HG03066 (cell line): Measurements from ENCODE around the gene APLF.
A peak's percentile ranks its signal among the peaks of the same experiment; 100 is the strongest.

Source experiments
- ATAC-seq: cut with Tn5 transposase; IDR thresholded peaks from one replicate; pipeline ENCODE4 v1.9.1; 2021; ENCODE audit warnings: low read depth; ENCODE audit not compliant: unreplicated experiment

The APLF gene

DNA sequence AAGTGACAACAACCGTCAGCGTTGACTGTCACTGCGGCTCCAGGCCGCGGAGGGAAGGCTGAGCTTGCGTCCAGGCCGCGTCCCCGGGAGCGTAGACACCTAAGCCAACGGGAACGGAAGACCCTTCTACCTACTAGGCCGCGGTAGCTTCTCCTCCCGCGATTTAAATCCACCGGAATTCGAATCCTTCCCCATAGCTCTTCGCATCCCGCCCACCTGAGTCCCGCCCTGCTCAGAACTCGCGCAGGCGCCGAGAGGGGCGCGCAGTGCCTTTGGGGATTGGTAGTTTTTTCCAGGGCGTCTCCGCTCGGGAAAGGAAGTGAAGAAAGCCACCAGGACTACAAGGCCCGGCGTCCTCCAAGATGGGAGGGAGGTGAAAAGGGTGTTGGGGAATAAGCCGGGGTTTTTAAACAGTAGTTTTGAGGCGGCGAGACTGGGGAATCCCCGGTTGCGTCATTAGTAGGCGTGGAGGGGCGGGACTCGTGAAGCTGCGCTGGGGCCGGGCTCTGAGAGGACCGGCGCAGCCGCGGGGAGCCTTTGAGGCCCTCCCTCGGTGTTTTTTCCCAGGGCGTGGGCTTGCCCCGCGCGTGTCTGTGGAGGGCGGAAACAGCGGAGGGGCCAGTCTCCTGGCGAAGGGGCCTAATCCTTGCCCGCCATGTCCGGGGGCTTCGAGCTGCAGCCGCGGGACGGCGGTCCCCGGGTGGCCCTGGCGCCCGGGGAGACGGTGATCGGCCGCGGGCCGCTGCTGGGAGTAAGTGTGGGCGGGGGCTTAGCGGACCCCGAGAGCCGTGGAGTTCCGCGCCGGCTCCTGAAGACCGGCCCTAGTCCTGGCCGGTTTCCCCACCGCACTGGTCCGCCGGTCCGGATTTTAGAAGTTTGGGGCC, at the start of gene APLF, which contains the start of gene FBXO48:
TSS of gene APLF (plus strand) at position 509 of the 884 bp plus-strand sequence. CDS start at position 656, 147 bp downstream.
TSS of gene FBXO48 (minus strand) at position 218 of the 884 bp plus-strand sequence. CDS start 2,149 bp downstream, outside the sequence.
- peak; percentile 94 for ATAC-seq

DNA sequence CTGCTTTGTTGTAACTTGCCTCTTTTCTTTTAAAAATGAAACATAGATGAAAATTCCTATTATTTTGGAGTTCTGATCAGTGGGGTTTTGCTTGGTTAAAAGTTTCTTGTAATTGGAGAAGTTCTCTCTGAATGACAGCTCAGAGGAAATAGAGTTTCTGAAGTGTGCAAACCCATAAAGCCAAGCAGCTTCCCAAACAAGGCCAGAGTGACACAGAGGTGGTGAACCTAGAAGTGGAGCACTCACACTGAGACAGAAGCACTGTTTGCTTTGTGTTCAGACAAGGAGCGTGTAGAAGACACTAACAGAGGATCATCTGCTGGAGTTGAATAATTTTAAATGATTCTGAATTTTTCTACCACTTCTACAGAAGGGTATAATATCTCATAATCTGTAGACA, 49.5 kb upstream of the APLF start:
- no peak for ATAC-seq

DNA sequence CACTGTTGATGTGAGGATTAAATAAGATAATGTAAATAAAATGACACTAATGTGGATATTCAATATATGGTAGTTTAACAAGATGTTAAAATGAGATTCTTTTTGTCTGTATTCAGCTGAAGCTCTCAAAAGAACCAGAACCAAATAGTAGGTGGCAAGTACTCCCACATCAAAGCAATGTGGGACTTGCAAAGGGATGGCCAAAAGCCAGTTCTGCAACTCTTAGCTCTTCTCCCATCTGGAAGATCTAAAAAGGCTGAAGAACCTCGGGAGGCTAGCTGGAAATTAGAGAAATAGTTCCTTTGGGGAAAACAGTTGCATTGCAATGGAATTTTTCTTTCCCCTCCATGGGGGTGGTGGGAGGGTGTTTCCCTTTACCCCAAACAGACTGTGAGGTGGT, 49.0 kb upstream of the APLF start:
- ATAC-seq = no peak

DNA sequence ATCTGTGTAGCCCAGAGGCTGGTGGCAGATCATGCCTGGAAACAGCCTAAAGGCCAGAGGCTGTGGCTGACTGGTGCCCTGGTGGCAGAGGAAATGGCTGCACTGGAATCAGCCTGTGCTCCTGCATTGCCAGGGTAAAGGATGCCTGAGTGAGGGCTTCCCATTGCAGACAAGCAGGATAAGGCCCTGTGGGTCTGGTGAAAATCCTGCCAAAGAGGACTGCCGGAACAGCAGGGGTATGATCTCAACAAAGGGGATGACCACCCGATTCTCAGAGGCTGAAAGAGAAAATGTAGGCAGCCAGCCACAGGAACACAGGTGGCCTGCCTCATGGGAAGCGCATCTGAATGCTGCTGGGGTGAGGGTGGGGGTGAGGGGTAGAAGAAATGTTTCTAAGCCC, 48.5 kb upstream of the APLF start:
- no peak for ATAC-seq

DNA sequence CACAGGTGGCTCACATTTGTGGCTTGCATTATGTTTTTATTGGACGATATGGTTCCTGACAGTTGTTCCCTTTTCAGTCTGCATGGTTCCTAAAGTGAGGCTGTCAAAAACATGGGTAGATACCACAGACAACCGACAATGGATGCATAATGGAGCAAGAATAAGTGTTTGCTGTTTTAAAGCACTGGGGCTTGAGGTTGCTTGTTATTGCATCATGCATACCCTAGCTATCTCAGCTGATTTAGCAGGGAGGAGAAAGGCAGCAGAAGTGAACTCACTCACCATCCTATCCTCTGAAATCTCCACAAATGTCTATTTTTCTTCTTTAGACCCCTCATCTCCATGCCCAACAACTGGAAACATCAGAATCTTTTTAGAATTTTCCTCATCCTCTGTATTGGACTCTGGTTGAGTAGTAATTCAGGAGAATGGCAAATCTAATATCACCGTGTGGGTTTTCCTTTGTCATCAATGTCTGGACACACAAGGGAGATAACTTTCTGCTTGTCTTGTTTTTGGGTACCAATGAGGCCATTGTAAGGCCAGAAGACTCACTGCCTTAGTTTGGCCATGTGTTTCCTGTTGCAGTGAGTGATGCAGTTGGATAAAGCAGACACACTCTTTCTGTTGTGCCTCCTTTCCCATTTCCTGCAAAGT, 47.0 kb upstream of the APLF start:
- ATAC-seq = no peak

DNA sequence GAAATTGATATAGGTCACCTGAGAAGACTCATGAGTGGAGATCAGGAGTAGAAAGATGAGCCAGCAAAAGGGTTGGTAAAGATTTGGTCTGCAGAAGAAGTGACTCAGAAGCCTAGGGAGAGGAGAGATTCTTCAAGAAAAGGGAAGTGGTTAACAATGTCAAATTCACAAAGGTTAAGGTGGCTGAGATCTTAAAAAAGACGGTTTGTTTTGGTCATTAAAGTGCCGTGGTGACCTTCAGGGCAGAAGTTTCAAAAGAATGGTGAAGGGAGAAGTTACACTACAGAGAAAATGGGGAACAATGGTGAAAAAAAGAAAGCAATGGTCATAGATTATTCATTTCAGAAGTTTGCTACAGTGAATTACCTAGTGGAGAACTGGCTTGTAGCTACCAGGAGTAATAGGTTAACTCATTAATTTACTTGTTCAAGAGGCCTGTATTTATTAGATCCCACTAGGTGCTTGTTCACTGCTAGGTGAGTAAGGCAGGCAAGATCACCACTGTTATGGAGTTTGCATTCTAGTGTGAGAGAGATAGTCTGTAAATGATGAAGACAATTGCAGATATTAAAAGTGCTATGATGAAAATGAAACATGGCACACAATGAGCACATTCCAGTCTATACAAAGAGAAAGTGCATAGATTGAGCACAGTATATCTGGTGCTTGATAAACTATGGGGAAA, 43.3 kb upstream of the APLF start:
- ATAC-seq = peak; percentile 87

GRCh38 chr2:68425503-68425902, 41.9 kb upstream of the APLF start:
- ATAC-seq = no peak

DNA sequence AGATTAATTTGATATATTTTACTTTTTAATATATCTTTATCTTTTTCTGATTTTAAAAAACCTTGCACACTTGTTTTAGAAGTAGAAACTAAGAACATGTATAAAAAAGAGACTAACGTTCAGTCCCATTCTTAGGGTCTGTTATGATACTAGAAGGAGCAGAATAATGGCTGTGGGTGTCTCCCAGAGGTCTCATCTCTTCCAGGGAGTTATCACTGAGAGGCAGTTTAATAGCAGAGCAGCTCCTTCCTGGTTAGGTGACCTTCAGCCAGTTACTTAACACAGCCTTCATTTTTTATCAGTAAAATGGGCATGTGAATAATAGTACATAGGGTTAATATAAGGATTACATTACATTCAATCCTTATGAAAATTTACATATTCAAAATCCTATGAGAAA, 40.9 kb upstream of the APLF start:
- ATAC-seq = no peak

- no peak for ATAC-seq
Observed at GRCh38 chr2:68426848-68427579, 40.4 kb upstream of the APLF start.

DNA sequence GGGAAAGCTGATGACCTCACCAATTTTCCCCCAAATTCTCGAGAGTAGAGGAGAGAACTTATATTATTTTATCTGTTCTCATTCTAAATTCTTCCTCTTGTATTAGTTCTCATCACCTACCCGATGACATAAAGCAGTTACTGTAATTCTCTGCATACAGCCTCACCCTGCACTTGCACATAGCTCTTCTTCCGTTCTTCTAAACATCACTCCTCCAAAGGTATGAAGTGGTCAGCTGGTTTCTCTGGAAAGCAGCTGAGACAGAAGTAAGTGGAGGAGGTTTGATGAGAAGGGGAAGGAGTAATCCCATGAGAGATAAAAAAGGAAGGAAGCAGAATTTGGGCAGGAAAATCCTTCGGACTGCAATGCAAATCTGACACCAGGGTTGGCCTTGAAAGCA, 39.3 kb upstream of the APLF start:
- no peak for ATAC-seq

- ATAC-seq = no peak
Observed at GRCh38 chr2:68428746-68429145, 38.6 kb upstream of the APLF start.

GRCh38 chr2:68429311-68429826, 38.0 kb upstream of the APLF start:
- no peak for ATAC-seq

GRCh38 chr2:68431316-68431972, 35.9 kb upstream of the APLF start:
- ATAC-seq = no peak

GRCh38 chr2:68432696-68433658, 34.4 kb upstream of the APLF start:
- no peak for ATAC-seq

GRCh38 chr2:68434981-68435380, 32.4 kb upstream of the APLF start:
- no peak for ATAC-seq

GRCh38 chr2:68435615-68436014, 31.8 kb upstream of the APLF start:
- no peak for ATAC-seq

DNA sequence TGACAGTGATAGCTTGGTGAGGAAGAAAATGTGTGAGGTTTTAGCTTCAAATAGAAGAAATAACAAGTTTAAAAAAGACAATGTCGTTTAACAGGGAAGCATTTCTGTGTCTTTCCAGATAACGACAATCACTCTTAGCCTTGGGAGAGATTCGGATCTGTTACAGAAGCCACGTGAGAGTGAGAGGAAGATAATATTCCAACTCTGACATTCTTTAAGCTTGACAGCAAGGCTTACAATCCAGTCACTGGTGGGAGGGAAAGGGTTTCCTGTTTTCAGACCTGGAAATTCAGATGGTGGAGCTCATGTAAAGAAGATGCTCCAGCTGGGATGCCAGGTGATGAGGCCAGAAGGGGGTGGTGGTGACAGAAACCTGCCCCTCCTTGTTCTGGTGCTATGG, 31.1 kb upstream of the APLF start:
- ATAC-seq = no peak

GRCh38 chr2:68438455-68439303, 28.7 kb upstream of the APLF start:
- no peak for ATAC-seq
